T-cell (primary cell): Measurements from ENCODE around the gene SCRT2. TPM values are rescaled to one million over a fixed set of nuclear protein-coding genes. Genes with fewer than 3 reads are reported as not detected.

ENCODE experiments used
- ATAC-seq, 4 experiments: fragments of 200-7000 bp in 3 of 4; fragments of 150-1000 bp in 1 of 4; cut with Tn5 transposase; replicated peaks in 1 of 4; 1 replicate in 3 of 4; 2 replicates in 1 of 4; pipeline ENCODE4 v1.10.0; 2021; ENCODE audit warnings: moderate library complexity in 3 of 4, mild to moderate bottlenecking in 2 of 4, moderate number of reproducible peaks in 1 of 4
- CTCF ChIA-PET, 2 donors: fragments of 300-600 bp; sonication (Branson Sonifier 250); formaldehyde crosslinking; loops; one replicate each; lab custom pipeline; 2022; ENCODE audit warnings: antibody characterized with exemption in 2 of 2; lab: Charles Lee
- POLR2A ChIA-PET, 2 donors: fragments of 300-600 bp; sonication (Branson Sonifier 250); formaldehyde crosslinking; loops; one replicate each; lab custom pipeline; 2022; ENCODE audit warnings: antibody characterized with exemption in 2 of 2; lab: Charles Lee
- DNase-seq, 35 experiments: peaks; one replicate each; pipeline versions ENCODE4 v3.0.0 to v3.0.0-alpha.2; 2013 to 2023
- H3K27ac ChIP-seq: one replicate; pipeline ENCODE4 v1.5.1; 2013; ENCODE audit warnings: low read length
- H3K27me3 ChIP-seq, 2 experiments: replicated peaks in 1 of 2; 1 replicate in 1 of 2; 2 replicates in 1 of 2; pipeline versions ENCODE4 v1.6.1 to v1.7.0; 2013; ENCODE audit warnings: low read length in 1 of 2, mixed read lengths in 1 of 2; ENCODE audit not compliant: control insufficient read depth in 2 of 2, insufficient read depth in 2 of 2; ENCODE audit errors: extremely low read depth in 1 of 2
- H3K36me3 ChIP-seq, 2 donors: 1 replicate in 1 of 2; 2 replicates in 1 of 2; pipeline versions ENCODE4 v1.6.1 to v1.7.0; 2013; ENCODE audit warnings: low read length in 1 of 2; ENCODE audit not compliant: control insufficient read depth in 2 of 2, insufficient read depth in 1 of 2; ENCODE audit errors: extremely low read depth in 1 of 2
- H3K4me1 ChIP-seq, 2 experiments: 1 replicate in 1 of 2; 2 replicates in 1 of 2; pipeline versions ENCODE4 v1.6.1 to v1.7.0; 2013; ENCODE audit warnings: low read length in 2 of 2, mixed read lengths in 1 of 2; ENCODE audit not compliant: insufficient read depth in 2 of 2, control insufficient read depth in 1 of 2; ENCODE audit errors: extremely low read depth in 1 of 2
- H3K4me3 ChIP-seq, 2 donors: 1 replicate in 1 of 2; 2 replicates in 1 of 2; pipeline versions ENCODE4 v1.5.1 to v1.7.0; 2013; ENCODE audit warnings: mild to moderate bottlenecking in 2 of 2, low read length in 1 of 2, moderate library complexity in 1 of 2; ENCODE audit not compliant: control insufficient read depth in 1 of 2; ENCODE audit errors: extremely low read depth in 1 of 2
- H3K9me3 ChIP-seq: 2 replicates; pipeline ENCODE4 v1.7.0; 2013
- H3K27ac Mint-ChIP-seq, 2 donors: one replicate each; pipeline ENCODE4 v1.8.0; 2020 to 2021; ENCODE audit warnings: mild to moderate bottlenecking in 2 of 2, mixed read lengths in 2 of 2
- H3K27me3 Mint-ChIP-seq, 2 donors: one replicate each; pipeline ENCODE4 v1.8.0; 2021 to 2022; ENCODE audit warnings: mixed read lengths in 2 of 2
- H3K36me3 Mint-ChIP-seq: one replicate; pipeline ENCODE4 v1.8.0; 2021; ENCODE audit warnings: mixed read lengths
- H3K4me1 Mint-ChIP-seq, 3 donors: one replicate each; pipeline ENCODE4 v1.8.0; 2020 to 2022; ENCODE audit warnings: mixed read lengths in 3 of 3, mild to moderate bottlenecking in 1 of 3
- H3K4me3 Mint-ChIP-seq, 3 donors: one replicate each; pipeline ENCODE4 v1.8.0; 2020 to 2022; ENCODE audit warnings: mild to moderate bottlenecking in 3 of 3, mixed read lengths in 3 of 3, moderate library complexity in 3 of 3
- H3K9me3 Mint-ChIP-seq, 3 donors: one replicate each; pipeline ENCODE4 v1.8.0; 2020 to 2022; ENCODE audit warnings: mixed read lengths in 3 of 3
- WGBS: methylation state at CpG from one replicate; pipeline ENCODE4 v1.1.5; 2013; ENCODE audit warnings: missing lambda C conversion rate; ENCODE audit not compliant: insufficient coverage; 5-methylcytosine and 5-hydroxymethylcytosine counted together
- total RNA-seq, 35 experiments: library from RNA in 6 of 35; stranded (reverse) in 6 of 35; fragments of 120-200 nt in 1 of 35; gene quantifications; one replicate each; pipeline versions ENCODE4 v1.2.1 to v1.2.4 and lab custom pipeline; 2013 to 2026

SCRT2 gene
- total RNA-seq, 5 donors from 2014 or later (not counting 1 experiment from before 2014, with no cell fraction given): not detected

GRCh38 chr20:689348-689747 is 13.7 kb upstream of the SCRT2 start:
- no peaks in the 10 kb centered on the region for H3K4me1 ChIP-seq
- no peak overlapping the region for H3K4me3 Mint-ChIP-seq
- ChIA-PET POLR2A (no interaction called here), CTCF (no interaction called here)
- no peak overlapping the region for H3K27ac ChIP-seq
- DNase-seq: no peak
- peaks cover 0 to 3% (median 0%) of the 10 kb centered on the region in 3 donors for H3K9me3 Mint-ChIP-seq
- H3K4me3 ChIP-seq: no peak overlapping the region
- H3K9me3 ChIP-seq: no peaks in the 10 kb centered on the region
- no peaks in the 10 kb centered on the region for H3K4me1 Mint-ChIP-seq
- no peaks in the 10 kb centered on the region for H3K36me3 Mint-ChIP-seq
- no peaks in the 10 kb centered on the region for H3K36me3 ChIP-seq
- H3K27me3 ChIP-seq: peaks cover 0 to 23% of the 10 kb centered on the region in 2 experiments
- ATAC-seq: no peak
- H3K27me3 Mint-ChIP-seq: peaks cover 32 to 36% of the 10 kb centered on the region in 2 donors
- WGBS: 79% methylated on average over 5 of the region's 6 CpGs
- no peak overlapping the region for H3K27ac Mint-ChIP-seq

- H3K36me3 ChIP-seq: no peaks in the 10 kb centered on the region
- H3K9me3 ChIP-seq: no peaks in the 10 kb centered on the region
- DNase-seq (no peak), ATAC-seq (no peak)
- Mint-ChIP-seq H3K36me3 (no peaks in the 10 kb centered on the region), H3K4me3 (no peak overlapping the region), H3K27me3 (peaks cover 32 to 36% of the 10 kb centered on the region in 2 donors), H3K27ac (no peak overlapping the region), H3K9me3 (peaks cover 0 to 3% (median 0%) of the 10 kb centered on the region in 3 donors), H3K4me1 (no peaks in the 10 kb centered on the region)
- ChIA-PET POLR2A (no interaction called here), CTCF (no interaction called here)
- no peaks in the 10 kb centered on the region for H3K4me1 ChIP-seq
- 84% methylated on average over 13 of the region's 13 CpGs for WGBS
- no peak overlapping the region for H3K27ac ChIP-seq
- H3K4me3 ChIP-seq: no peak overlapping the region
- peaks cover 0 to 28% of the 10 kb centered on the region in 2 experiments for H3K27me3 ChIP-seq
Measured at GRCh38 chr20:688809-689212, 13.2 kb upstream of the SCRT2 start.

- no peak for ATAC-seq
- Mint-ChIP-seq H3K4me1 (no peaks in the 10 kb centered on the region), H3K36me3 (no peaks in the 10 kb centered on the region), H3K4me3 (no peak overlapping the region), H3K9me3 (no peaks in the 10 kb centered on the region), H3K27me3 (peaks cover 34 to 37% of the 10 kb centered on the region in 2 donors), H3K27ac (no peak overlapping the region)
- POLR2A ChIA-PET: no interaction called here
- H3K9me3 ChIP-seq: no peaks in the 10 kb centered on the region
- DNase-seq: no peak
- no peaks in the 10 kb centered on the region for H3K36me3 ChIP-seq
- H3K4me3 ChIP-seq: no peak overlapping the region
- 65% methylated on average over 3 of the region's 9 CpGs for WGBS
- peaks cover 0 to 30% of the 10 kb centered on the region in 2 experiments for H3K27me3 ChIP-seq
- CTCF ChIA-PET: no interaction called here
- no peaks in the 10 kb centered on the region for H3K4me1 ChIP-seq
- no peak overlapping the region for H3K27ac ChIP-seq
Measured at GRCh38 chr20:687468-688203, 12.0 kb upstream of the SCRT2 start.

- H3K9me3 Mint-ChIP-seq: no peaks in the 10 kb centered on the region
- 50% methylated on average over 1 of the region's 4 CpGs for WGBS
- no peaks in the 10 kb centered on the region for H3K4me1 Mint-ChIP-seq
- no peak overlapping the region for H3K4me3 ChIP-seq
- POLR2A ChIA-PET: no interaction called here
- peaks cover 39 to 58% of the 10 kb centered on the region in 2 donors for H3K27me3 Mint-ChIP-seq
- H3K27me3 ChIP-seq: peaks cover 0 to 42% of the 10 kb centered on the region in 2 experiments
- DNase-seq: no peak
- H3K36me3 ChIP-seq: no peaks in the 10 kb centered on the region
- H3K27ac ChIP-seq: no peak overlapping the region
- H3K27ac Mint-ChIP-seq: no peak overlapping the region
- CTCF ChIA-PET: no interaction called here
- H3K36me3 Mint-ChIP-seq: no peaks in the 10 kb centered on the region
- no peaks in the 10 kb centered on the region for H3K4me1 ChIP-seq
- ATAC-seq: no peak
- H3K9me3 ChIP-seq: no peaks in the 10 kb centered on the region
- no peak overlapping the region for H3K4me3 Mint-ChIP-seq
Measured at GRCh38 chr20:684676-685319, 9.2 kb upstream of the SCRT2 start.

GRCh38 chr20:682123-682522 is 6.5 kb upstream of the SCRT2 start:
- no peak overlapping the region for H3K4me3 ChIP-seq
- no peaks in the 10 kb centered on the region for H3K4me1 ChIP-seq
- H3K36me3 ChIP-seq: no peaks in the 10 kb centered on the region
- H3K27me3 ChIP-seq: peaks cover 5 to 44% of the 10 kb centered on the region in 2 experiments
- DNase-seq (no peak), ATAC-seq (no peak)
- Mint-ChIP-seq H3K36me3 (no peaks in the 10 kb centered on the region), H3K27ac (no peak overlapping the region), H3K4me1 (no peaks in the 10 kb centered on the region), H3K27me3 (peaks cover 53 to 62% of the 10 kb centered on the region in 2 donors), H3K9me3 (no peaks in the 10 kb centered on the region), H3K4me3 (no peak overlapping the region)
- ChIA-PET POLR2A (no interaction called here), CTCF (no interaction called here)
- no peaks in the 10 kb centered on the region for H3K9me3 ChIP-seq
- no CpG with 5 or more reads among the region's 1 CpG for WGBS
- H3K27ac ChIP-seq: no peak overlapping the region

GRCh38 chr20:680638-681187 is 5.1 kb upstream of the SCRT2 start:
- H3K4me1 ChIP-seq: peaks cover 0 to 12% of the 10 kb centered on the region in 2 experiments
- ChIA-PET CTCF (no interaction called here), POLR2A (no interaction called here)
- peaks cover 54 to 70% of the 10 kb centered on the region in 2 donors for H3K27me3 Mint-ChIP-seq
- ATAC-seq: no peak
- no peaks in the 10 kb centered on the region for H3K9me3 ChIP-seq
- H3K27ac ChIP-seq: no peak overlapping the region
- DNase-seq: no peak
- peaks cover 5 to 55% of the 10 kb centered on the region in 2 experiments for H3K27me3 ChIP-seq
- H3K9me3 Mint-ChIP-seq: no peaks in the 10 kb centered on the region
- H3K36me3 Mint-ChIP-seq: no peaks in the 10 kb centered on the region
- H3K27ac Mint-ChIP-seq: no peak overlapping the region
- H3K4me3 ChIP-seq: no peak overlapping the region
- H3K36me3 ChIP-seq: no peaks in the 10 kb centered on the region
- no peak overlapping the region for H3K4me3 Mint-ChIP-seq
- peaks cover 3 to 8% (median 6%) of the 10 kb centered on the region in 3 donors for H3K4me1 Mint-ChIP-seq
- WGBS: no CpG with 5 or more reads among the region's 2 CpGs
